IMR-90 (cell line): ENCODE data around the gene SLC1A7. TPM values are rescaled to one million over a fixed set of nuclear protein-coding genes. Genes with fewer than 3 reads are reported as not detected.

Source experiments
- ATAC-seq: fragments of 200-7000 bp; cut with Tn5 transposase; 2 replicates; pipeline ENCODE4 v1.9.1; 2020; ENCODE audit warnings: low read depth, mild to moderate bottlenecking, moderate library complexity
- BruUV-seq: library from RNA; stranded (reverse); fragments of 400-500 nt; replicated peaks from 2 replicates; lab custom pipeline; 2021; lab: Mats Ljungman, UMichigan
- CTCF ChIA-PET: fragments of 300-600 bp; formaldehyde crosslinking; extraction: SDS; loops from one replicate; lab custom pipeline; 2021; ENCODE audit warnings: antibody characterized with exemption; lab: Yijun Ruan, JAX
- POLR2A ChIA-PET: fragments of 300-600 bp; sonication (Branson Sonifier 250); formaldehyde crosslinking; loops from one replicate; lab custom pipeline; 2022; ENCODE audit warnings: antibody characterized with exemption; ENCODE audit not compliant: unreplicated experiment; lab: Charles Lee
- DNase-seq: peaks from one replicate; pipeline ENCODE4 v3.0.0; 2013
- H2AFZ ChIP-seq: replicated peaks from 2 replicates; pipeline ENCODE3; 2013; ENCODE audit warnings: low read length, mild to moderate bottlenecking; ENCODE audit not compliant: poor library complexity
- H2AK5ac ChIP-seq: 2 replicates; pipeline ENCODE4 v1.6.1; 2013; ENCODE audit warnings: low read depth, low read length, inconsistent platforms
- H2AK9ac ChIP-seq: replicated peaks from 2 replicates; pipeline ENCODE3; 2013; ENCODE audit warnings: mild to moderate bottlenecking, low read depth, low read length, moderate library complexity; ENCODE audit not compliant: poor library complexity
- H2BK120ac ChIP-seq: 2 replicates; pipeline ENCODE4 v1.6.1; 2013; ENCODE audit warnings: low read depth, low read length, inconsistent platforms
- H2BK15ac ChIP-seq: 3 replicates; pipeline ENCODE4 v1.6.1; 2013; ENCODE audit warnings: low read depth, low read length, inconsistent platforms
- H2BK20ac ChIP-seq: 2 replicates; pipeline ENCODE4 v1.6.1; 2013; ENCODE audit warnings: low read depth, mild to moderate bottlenecking, inconsistent platforms, low read length, moderate library complexity
- H2BK5ac ChIP-seq: 2 replicates; pipeline ENCODE4 v1.6.1; 2013; ENCODE audit warnings: mild to moderate bottlenecking, low read depth, low read length, inconsistent platforms; ENCODE audit not compliant: poor library complexity, severe bottlenecking
- H3K14ac ChIP-seq: replicated peaks from 2 replicates; pipeline ENCODE4 v1.6.1; 2013; ENCODE audit warnings: low read depth, low read length, inconsistent platforms
- H3K18ac ChIP-seq: 2 replicates; pipeline ENCODE4 v1.6.1; 2013; ENCODE audit warnings: low read depth, low read length, control low read depth
- H3K23ac ChIP-seq: 2 replicates; pipeline ENCODE4 v1.6.1; 2013; ENCODE audit warnings: low read depth, low read length, inconsistent platforms
- H3K27ac ChIP-seq: 2 replicates; pipeline ENCODE4 v1.5.1; 2013; ENCODE audit warnings: mild to moderate bottlenecking, control low read depth, low read length; ENCODE audit not compliant: insufficient read depth
- H3K27me3 ChIP-seq: 2 replicates; pipeline ENCODE4 v1.6.1; 2013; ENCODE audit warnings: low read length; ENCODE audit not compliant: control insufficient read depth, insufficient read depth
- H3K36me3 ChIP-seq: 2 replicates; pipeline ENCODE4 v1.6.1; 2013; ENCODE audit warnings: low read length, mixed read lengths; ENCODE audit not compliant: control insufficient read depth, insufficient read depth
- H3K4ac ChIP-seq: 2 replicates; pipeline ENCODE4 v1.6.1; 2013; ENCODE audit warnings: low read depth, low read length, inconsistent platforms
- H3K4me1 ChIP-seq: 2 replicates; pipeline ENCODE4 v1.6.1; 2013; ENCODE audit warnings: low read length, mixed read lengths; ENCODE audit not compliant: control insufficient read depth, insufficient read depth
- H3K4me2 ChIP-seq: 2 replicates; pipeline ENCODE4 v1.6.1; 2013; ENCODE audit warnings: low read depth, mild to moderate bottlenecking, control low read depth, low read length, moderate library complexity
- H3K4me3 ChIP-seq: 2 replicates; pipeline ENCODE4 v1.5.1; 2013; ENCODE audit warnings: low read depth, mild to moderate bottlenecking, control low read depth, low read length, moderate library complexity; ENCODE audit not compliant: insufficient read depth
- H3K56ac ChIP-seq: 2 replicates; pipeline ENCODE4 v1.6.1; 2013; ENCODE audit warnings: low read length, inconsistent platforms; ENCODE audit not compliant: insufficient read depth; ENCODE audit errors: extremely low read depth
- H3K79me1 ChIP-seq, 2 experiments: 2 replicates each; pipeline ENCODE4 v1.6.1; 2013; ENCODE audit warnings: low read length in 2 of 2, inconsistent platforms in 1 of 2, low read depth in 1 of 2
- H3K9ac ChIP-seq: 2 replicates; pipeline ENCODE4 v1.6.1; 2013; ENCODE audit warnings: low read depth, low read length, control low read depth
- H3K9me1 ChIP-seq: 2 replicates; pipeline ENCODE4 v1.6.1; 2013; ENCODE audit warnings: low read length, inconsistent platforms; ENCODE audit not compliant: insufficient read depth
- H3K9me3 ChIP-seq: 2 replicates; pipeline ENCODE4 v1.6.1; 2013; ENCODE audit warnings: low read length; ENCODE audit not compliant: control insufficient read depth, insufficient read depth
- H4K20me1 ChIP-seq: 2 replicates; pipeline ENCODE4 v1.6.1; 2013; ENCODE audit warnings: low read length, inconsistent platforms; ENCODE audit not compliant: insufficient read depth
- H4K5ac ChIP-seq: 2 replicates; pipeline ENCODE4 v1.6.1; 2013; ENCODE audit warnings: mild to moderate bottlenecking, low read depth, low read length, control low read depth
- H4K8ac ChIP-seq, 2 experiments: 2 replicates each; pipeline ENCODE4 v1.6.1; 2013; ENCODE audit warnings: low read depth in 2 of 2, low read length in 2 of 2, control low read depth in 1 of 2, inconsistent platforms in 1 of 2
- H4K91ac ChIP-seq: 2 replicates; pipeline ENCODE4 v1.6.1; 2013; ENCODE audit warnings: low read depth, low read length, inconsistent platforms; ENCODE audit not compliant: insufficient read depth
- BHLHE40 ChIP-seq: fragments of 150-350 bp; IDR thresholded peaks from 2 replicates; pipeline ENCODE4 v1.6.1; 2016; ENCODE audit warnings: mild to moderate bottlenecking, low read depth, low read length
- CEBPB ChIP-seq: IDR thresholded peaks from 2 replicates; pipeline ENCODE4 v1.6.1; 2012; ENCODE audit warnings: low read depth, low read length, improper control_type of control experiment
- CHD1 ChIP-seq: IDR thresholded peaks from 2 replicates; pipeline ENCODE4 v1.6.1; 2012; ENCODE audit warnings: low read depth, low read length, improper control_type of control experiment
- ELK1 ChIP-seq: fragments of 150-350 bp; IDR thresholded peaks from 2 replicates; pipeline ENCODE4 v1.6.1; 2016; ENCODE audit warnings: low read depth, mild to moderate bottlenecking, low read length, moderate library complexity, borderline replicate concordance
- FOS ChIP-seq: fragments of 150-350 bp; IDR thresholded peaks from 2 replicates; pipeline ENCODE4 v1.6.1; 2016; ENCODE audit warnings: low read depth, low read length
- MAZ ChIP-seq: IDR thresholded peaks from 2 replicates; pipeline ENCODE4 v1.6.1; 2012; ENCODE audit warnings: low read depth, mild to moderate bottlenecking, low read length, improper control_type of control experiment, moderate library complexity, borderline replicate concordance
- MXI1 ChIP-seq: IDR thresholded peaks from 2 replicates; pipeline ENCODE4 v1.6.1; 2012; ENCODE audit warnings: low read depth, mild to moderate bottlenecking, low read length, moderate library complexity, borderline replicate concordance
- NFE2L2 ChIP-seq: fragments of 150-350 bp; IDR thresholded peaks from 2 replicates; pipeline ENCODE4 v1.6.1; 2016; ENCODE audit warnings: low read depth, mild to moderate bottlenecking, low read length
- POLR2A ChIP-seq: IDR thresholded peaks from 2 replicates; pipeline ENCODE4 v1.6.1; 2012; ENCODE audit warnings: mild to moderate bottlenecking, low read depth, low read length
- RCOR1 ChIP-seq: IDR thresholded peaks from 2 replicates; pipeline ENCODE4 v1.6.1; 2012; ENCODE audit warnings: mild to moderate bottlenecking, low read length, improper control_type of control experiment; ENCODE audit not compliant: insufficient replicate concordance
- RFX5 ChIP-seq: IDR thresholded peaks from 2 replicates; pipeline ENCODE4 v1.8.0; 2012; ENCODE audit warnings: low read depth, mild to moderate bottlenecking, low read length, moderate library complexity
- SMC3 ChIP-seq: fragments of 150-350 bp; IDR thresholded peaks from 2 replicates; pipeline ENCODE4 v1.6.1; 2016; ENCODE audit warnings: low read depth, mild to moderate bottlenecking, antibody characterized with exemption, low read length, moderate library complexity
- WGBS, 2 experiments: methylation state at CpG; one replicate each; pipeline versions ENCODE4 v1.1.5 to v1.1.7; 2013; ENCODE audit warnings: missing lambda C conversion rate in 2 of 2; ENCODE audit not compliant: insufficient read length in 1 of 2; ENCODE audit errors: extremely low coverage in 2 of 2; 5-methylcytosine and 5-hydroxymethylcytosine counted together
- dilution Hi-C: fragments of 300-500 bp; cut with HindIII; formaldehyde crosslinking; loops from one replicate; pipeline ENCODE4 v1.14.3; 2018; ENCODE audit warnings: low sequenced_read_pairs; ENCODE audit not compliant: unreplicated experiment
- in situ Hi-C: fragments of 300-500 bp; cut with MboI; formaldehyde crosslinking; loops from 3 replicates; pipeline ENCODE4 v1.14.3; 2019; ENCODE audit warnings: low sequenced_read_pairs, inconsistent platforms, mixed read lengths
- intact Hi-C: fragments of 100-400 bp; cut with micrococcal nuclease; formaldehyde crosslinking; loops from 2 replicates; pipeline ENCODE4 v1.10.0; 2022
- polyA plus RNA-seq, 3 experiments: library from polyadenylated mRNA; depleted of rRNA; stranded (reverse); fragments of >200 nt; gene quantifications; 2 replicates each; pipeline ENCODE4 v1.2.3, GENCODE V29; 2012; ENCODE audit warnings: low replicate concordance in 1 of 3
- total RNA-seq: library from RNA; depleted of rRNA; stranded (reverse); fragments of >200 nt; gene quantifications from 2 replicates; pipeline ENCODE4 v1.2.3, GENCODE V29; 2012

Gene SLC1A7
- total and polyA plus RNA-seq, 2 of the 4 experiments (the other 2 are of a cell fraction), result 0.05 TPM; not detected in 1

- TF ChIP-seq MAZ, result no peak
- TF ChIP-seq NFE2L2, result no peak
Measured at GRCh38 chr1:53062708-53063591, 79.5 kb downstream of the SLC1A7 start (continued).

GRCh38 chr1:53061859-53062707 is 80.4 kb downstream of the SLC1A7 start, which contains the start of gene PODN:
Gene PODN (plus strand): TSS chr1:53062213. CDS start chr1:53069856, 7,643 bp downstream.
- Histone ChIP-seq H4K20me1 (no peaks in the 10 kb centered on the region), H2BK5ac (peak within 1 kb of the TSS; percentile 29), H3K4me2 (peak within 1 kb of the TSS; percentile 92), H3K9me1 (peaks cover 3% of the 10 kb centered on the region; the same call in 1 of the 2 replicates), H3K56ac (no peak within 1 kb of the TSS), H3K14ac (peak within 1 kb of the TSS; percentile 74), H3K9ac (peak within 1 kb of the TSS; percentile 70), H3K18ac (peak within 1 kb of the TSS; percentile 84), H4K5ac (peak within 1 kb of the TSS; percentile 78), H2AFZ (peak within 1 kb of the TSS; percentile 92), H2BK120ac (peak within 1 kb of the TSS; percentile 69), H3K27me3 (peaks cover 2% of the 10 kb centered on the region; the same call in 1 of the 2 replicates), H3K4me3 (peak within 1 kb of the TSS; percentile 92), H3K36me3 (no peaks in the 10 kb centered on the region), H3K4ac (peak within 1 kb of the TSS; percentile 89), H2BK20ac (peak within 1 kb of the TSS; percentile 57), H2AK9ac (peak within 1 kb of the TSS; percentile 77), H3K27ac (peak within 1 kb of the TSS; percentile 9; the same call in 1 of the 2 replicates), H2BK15ac (peak within 1 kb of the TSS; percentile 34; the same call in 1 of the 3 replicates), H2AK5ac (peak within 1 kb of the TSS; percentile 95), H4K8ac (peak within 1 kb of the TSS; percentile 64 to 83; a peak in 2 of 4 replicates), H3K79me1 (peaks cover 0 to 6% of the 10 kb centered on the region in 2 experiments; a peak in 1 of 4 replicates), H3K23ac (peak within 1 kb of the TSS; percentile 77), H3K9me3 (no peaks in the 10 kb centered on the region), H3K4me1 (peaks cover 13% of the 10 kb centered on the region), H4K91ac (peak within 1 kb of the TSS; percentile 83)
- 4% methylated on average over 24 of the region's 73 CpGs; no CpG with 5 or more reads in 1 of the 2 experiments for WGBS, 2 experiments
- CTCF ChIA-PET, result no interaction called here
- peak; percentile 57 for ATAC-seq
- in situ Hi-C loops (no loop called here), intact Hi-C loops (loop anchor here (5.0 kb wide), 2 partner anchors 120 to 135 kb away; partner anchors contain the start of gene CPT2), dilution Hi-C loops (no loop called here)
- POLR2A ChIA-PET, result no interaction called here
- no peak for DNase-seq
- BruUV-seq, result no TSS peak
- TF ChIP-seq FOS (no peak), CEBPB (no peak), SMC3 (no peak), RFX5 (no peak), RCOR1 (no peak), MAZ (no peak), CHD1 (no peak), BHLHE40 (no peak), ELK1 (no peak), POLR2A (no peak), MXI1 (no peak)
